ENCODE results near the gene SLC24A4. TPM values are rescaled to one million over a fixed set of nuclear protein-coding genes. Genes with fewer than 3 reads are reported as not detected.
A peak's percentile ranks its signal among the peaks of the same experiment; 100 is the strongest.

The SLC24A4 gene
- total RNA-seq, 4 donors from 2014 or later: 0.81 to 3.6 (median 1.4) TPM

DNA sequence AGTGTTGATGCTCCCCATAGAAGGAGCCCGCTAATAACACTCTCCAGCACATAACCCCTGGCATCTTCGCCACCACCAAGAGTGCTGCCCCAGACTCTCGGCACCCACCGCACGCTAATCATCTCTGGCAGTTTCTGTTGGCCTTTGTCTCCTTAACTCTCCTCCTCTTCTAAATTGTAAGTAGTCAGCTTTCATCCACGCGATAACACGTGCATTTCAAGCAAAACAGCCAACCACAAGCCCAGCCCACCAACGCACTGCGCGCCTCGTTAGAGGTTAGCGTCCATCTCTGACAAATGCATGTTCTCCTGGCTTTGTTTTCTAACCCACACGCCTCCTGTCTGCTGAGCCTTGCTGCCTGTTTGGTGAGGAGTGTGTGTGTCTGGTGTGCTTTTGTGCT lies 129.5 kb downstream of the SLC24A4 start:
- H3K27ac ChIP-seq: no peak overlapping the region
- H3K4me3 ChIP-seq: no peak overlapping the region
- peaks cover 0 to 10% (median 0%) of the 10 kb centered on the region in 3 donors for H3K4me1 ChIP-seq
- ATAC-seq: no peak
- TF ChIP-seq EP300 (IDR thresholded peaks at IDR 0.05) (no peak), POLR2AphosphoS5 (IDR thresholded peaks at IDR 0.05) (no peak), POLR2A (IDR thresholded peaks at IDR 0.05) (no peak)
- TF ChIP-seq, protein P1, sequence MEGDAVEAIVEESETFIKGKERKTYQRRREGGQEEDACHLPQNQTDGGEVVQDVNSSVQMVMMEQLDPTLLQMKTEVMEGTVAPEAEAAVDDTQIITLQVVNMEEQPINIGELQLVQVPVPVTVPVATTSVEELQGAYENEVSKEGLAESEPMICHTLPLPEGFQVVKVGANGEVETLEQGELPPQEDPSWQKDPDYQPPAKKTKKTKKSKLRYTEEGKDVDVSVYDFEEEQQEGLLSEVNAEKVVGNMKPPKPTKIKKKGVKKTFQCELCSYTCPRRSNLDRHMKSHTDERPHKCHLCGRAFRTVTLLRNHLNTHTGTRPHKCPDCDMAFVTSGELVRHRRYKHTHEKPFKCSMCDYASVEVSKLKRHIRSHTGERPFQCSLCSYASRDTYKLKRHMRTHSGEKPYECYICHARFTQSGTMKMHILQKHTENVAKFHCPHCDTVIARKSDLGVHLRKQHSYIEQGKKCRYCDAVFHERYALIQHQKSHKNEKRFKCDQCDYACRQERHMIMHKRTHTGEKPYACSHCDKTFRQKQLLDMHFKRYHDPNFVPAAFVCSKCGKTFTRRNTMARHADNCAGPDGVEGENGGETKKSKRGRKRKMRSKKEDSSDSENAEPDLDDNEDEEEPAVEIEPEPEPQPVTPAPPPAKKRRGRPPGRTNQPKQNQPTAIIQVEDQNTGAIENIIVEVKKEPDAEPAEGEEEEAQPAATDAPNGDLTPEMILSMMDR (IDR thresholded peaks at IDR 0.05): no peak
- no peaks in the 10 kb centered on the region for H3K27me3 ChIP-seq
- H3K36me3 ChIP-seq: no peaks in the 10 kb centered on the region
- H3K9me3 ChIP-seq: no peaks in the 10 kb centered on the region
- 88 to 90% methylated on average over 14 of the region's 14 CpGs for WGBS, 2 donors (ENCODE audit: low coverage in 1 of 2)

DNA sequence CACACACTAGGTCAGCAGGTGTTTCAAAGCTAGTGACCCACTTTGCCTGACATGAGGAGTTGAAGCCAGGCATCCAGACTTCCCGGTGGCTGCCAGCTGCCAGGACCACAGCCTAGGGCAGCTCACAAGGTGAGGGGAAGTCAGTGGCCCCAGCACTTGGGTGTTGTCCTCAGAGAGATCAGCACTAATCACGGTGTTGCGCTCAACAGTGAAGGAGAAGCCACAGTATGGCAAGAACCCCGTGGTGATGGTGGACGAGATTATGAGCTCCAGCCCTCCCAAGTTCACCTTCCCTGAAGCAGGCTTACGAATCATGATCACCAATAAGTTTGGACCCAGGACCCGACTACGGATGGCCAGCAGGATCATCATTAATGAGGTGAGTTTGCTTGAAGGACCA lies 130.7 kb downstream of the SLC24A4 start:
- WGBS, 2 donors (ENCODE audit: low coverage in 1 of 2): no CpG with 5 or more reads among the region's 8 CpGs
- H3K36me3 ChIP-seq: no peaks in the 10 kb centered on the region
- no peak overlapping the region for H3K27ac ChIP-seq
- H3K4me3 ChIP-seq: no peak overlapping the region
- no peak for ATAC-seq
- TF ChIP-seq POLR2A (IDR thresholded peaks at IDR 0.05) (no peak), EP300 (IDR thresholded peaks at IDR 0.05) (no peak), POLR2AphosphoS5 (IDR thresholded peaks at IDR 0.05) (no peak)
- TF ChIP-seq, protein P1 (IDR thresholded peaks at IDR 0.05): no peak
- H3K9me3 ChIP-seq: no peaks in the 10 kb centered on the region
- no peaks in the 10 kb centered on the region for H3K27me3 ChIP-seq
- peaks cover 0 to 10% (median 0%) of the 10 kb centered on the region in 3 donors for H3K4me1 ChIP-seq

DNA sequence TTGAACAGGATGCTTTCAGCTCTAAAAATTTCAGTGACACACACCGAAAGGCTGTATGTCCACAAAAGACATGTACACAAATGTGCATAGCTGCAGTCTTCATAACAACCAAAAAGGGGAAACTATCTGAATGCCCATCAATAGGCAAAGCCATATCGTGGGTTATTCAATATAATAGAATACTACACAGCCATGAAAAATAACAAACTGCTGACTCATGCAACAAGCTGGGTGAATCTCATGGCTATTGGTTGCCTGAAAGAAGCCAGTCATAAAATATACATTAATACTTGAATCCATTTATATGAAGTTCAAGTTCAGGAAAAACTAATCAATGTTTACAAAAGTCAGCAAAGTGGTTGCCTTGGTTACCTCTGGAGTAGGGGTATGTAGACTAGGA lies 132.3 kb downstream of the SLC24A4 start:
- Histone ChIP-seq H3K27me3 (no peaks in the 10 kb centered on the region), H3K4me3 (no peak overlapping the region), H3K27ac (no peak overlapping the region), H3K36me3 (no peaks in the 10 kb centered on the region), H3K9me3 (no peaks in the 10 kb centered on the region), H3K4me1 (peaks cover 0 to 20% (median 0%) of the 10 kb centered on the region in 3 donors)
- ATAC-seq: no peak
- 100% methylated on average over 2 of the region's 2 CpGs; no CpG with 5 or more reads in 1 of the 2 donors for WGBS, 2 donors (ENCODE audit: low coverage in 1 of 2)
- no peak for TF ChIP-seq POLR2A (IDR thresholded peaks at IDR 0.05)
- no peak for TF ChIP-seq POLR2AphosphoS5 (IDR thresholded peaks at IDR 0.05)
- TF ChIP-seq, protein P1 (IDR thresholded peaks at IDR 0.05): no peak
- no peak for TF ChIP-seq EP300 (IDR thresholded peaks at IDR 0.05)

DNA sequence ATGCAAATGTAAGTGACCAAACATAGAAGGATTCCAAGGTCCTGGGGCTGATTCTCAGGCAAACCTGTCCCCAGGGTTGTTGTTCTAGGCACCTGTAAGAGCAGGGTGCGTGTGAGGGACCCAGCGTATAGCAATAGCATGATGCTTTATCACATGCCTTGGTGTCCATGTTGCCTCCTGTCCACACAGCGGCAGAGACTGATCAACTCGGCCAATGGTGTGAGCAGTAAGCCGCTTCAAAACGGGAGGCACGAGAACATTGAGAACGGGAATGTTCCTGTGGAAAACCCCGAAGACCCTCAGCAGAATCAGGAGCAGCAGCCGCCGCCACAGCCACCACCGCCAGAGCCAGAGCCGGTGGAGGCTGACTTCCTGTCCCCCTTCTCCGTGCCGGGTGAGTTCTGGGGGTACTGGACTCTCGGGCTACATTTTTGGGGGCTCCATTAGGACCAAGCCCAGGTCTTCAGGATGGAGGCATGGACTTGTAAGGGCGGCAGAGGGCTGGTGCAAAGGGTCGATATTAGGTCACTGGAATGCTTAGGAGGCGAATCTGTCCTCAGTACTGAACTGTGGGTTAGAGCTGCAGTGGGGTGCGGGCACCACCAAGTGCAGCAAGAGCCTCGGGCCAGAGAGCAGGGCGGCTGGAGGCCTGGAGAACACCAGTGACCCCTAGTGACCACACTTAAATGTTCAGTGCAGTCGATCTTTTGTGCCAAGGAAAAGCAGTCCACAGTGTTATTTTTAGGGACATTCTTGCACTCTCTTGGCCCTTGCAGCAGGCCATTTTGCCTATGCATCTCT lies 133.4 kb downstream of the SLC24A4 start:
- no peaks in the 10 kb centered on the region for H3K9me3 ChIP-seq
- H3K4me3 ChIP-seq: no peak overlapping the region
- ATAC-seq: peak; percentile 63
- no peak overlapping the region for H3K27ac ChIP-seq
- no peaks in the 10 kb centered on the region for H3K36me3 ChIP-seq
- WGBS, 2 donors (ENCODE audit: low coverage in 1 of 2): 0 to 37% methylated on average over 1 to 5 of the region's 23 CpGs
- no peaks in the 10 kb centered on the region for H3K27me3 ChIP-seq
- H3K4me1 ChIP-seq: peaks cover 0 to 29% (median 4%) of the 10 kb centered on the region in 3 donors
- TF ChIP-seq, protein P1 (IDR thresholded peaks at IDR 0.05): peak in 3 of 4 experiments; percentile 69 to 77 (median 75)
- no peak for TF ChIP-seq POLR2A (IDR thresholded peaks at IDR 0.05)
- no peak for TF ChIP-seq POLR2AphosphoS5 (IDR thresholded peaks at IDR 0.05)
- no peak for TF ChIP-seq EP300 (IDR thresholded peaks at IDR 0.05)
